ENCODE data around the gene TMEM132C. TPM values are rescaled to one million over a fixed set of nuclear protein-coding genes. Genes with fewer than 3 reads are reported as not detected.

TMEM132C gene
- total RNA-seq, 6 experiments from 2014 or later, result not detected

GRCh38 chr12:128724468-128725046 is 457.6 kb downstream of the TMEM132C start:
- Mint-ChIP-seq H3K4me3 (no peak overlapping the region), H3K27me3 (ENCODE audit: insufficient read depth) (no peaks in the 10 kb centered on the region; the same call in none of the 2 replicates), H3K27ac (no peak overlapping the region), H3K36me3 (ENCODE audit: low read depth) (no peaks in the 10 kb centered on the region), H3K9me3 (peaks cover 49% of the 10 kb centered on the region), H3K4me1 (ENCODE audit: low read depth) (no peaks in the 10 kb centered on the region)
- TF ChIP-seq CTCF (IDR thresholded peaks at IDR 0.05), result no peak
- DNase-seq, result no peak

- no peaks in the 10 kb centered on the region; the same call in 1 of the 2 replicates for H3K27me3 Mint-ChIP-seq (ENCODE audit: insufficient read depth)
- H3K9me3 Mint-ChIP-seq, result peaks cover 48% of the 10 kb centered on the region
These were observed 459.9 kb downstream of the TMEM132C start for GRCh38 chr12:128726886-128727285.

GRCh38 chr12:128727461-128727860 is 460.5 kb downstream of the TMEM132C start:
- TF ChIP-seq CTCF (IDR thresholded peaks at IDR 0.05), result no peak
- no peaks in the 10 kb centered on the region; the same call in 1 of the 2 replicates for H3K27me3 Mint-ChIP-seq (ENCODE audit: insufficient read depth)
- peaks cover 48% of the 10 kb centered on the region for H3K9me3 Mint-ChIP-seq
- no peaks in the 10 kb centered on the region for H3K36me3 Mint-ChIP-seq (ENCODE audit: low read depth)
- no peak overlapping the region for H3K4me3 Mint-ChIP-seq
- H3K4me1 Mint-ChIP-seq (ENCODE audit: low read depth), result no peaks in the 10 kb centered on the region
- no peak for DNase-seq
- no peak overlapping the region for H3K27ac Mint-ChIP-seq

More at GRCh38 chr12:128726886-128727285, 459.9 kb downstream of the TMEM132C start:
- H3K4me3 Mint-ChIP-seq, result no peak overlapping the region
- no peak for TF ChIP-seq CTCF (IDR thresholded peaks at IDR 0.05)
- H3K36me3 Mint-ChIP-seq (ENCODE audit: low read depth), result no peaks in the 10 kb centered on the region
- no peak for DNase-seq
- H3K4me1 Mint-ChIP-seq (ENCODE audit: low read depth), result no peaks in the 10 kb centered on the region
- H3K27ac Mint-ChIP-seq, result no peak overlapping the region

- Mint-ChIP-seq H3K27ac (no peak overlapping the region), H3K36me3 (ENCODE audit: low read depth) (no peaks in the 10 kb centered on the region), H3K9me3 (peaks cover 48% of the 10 kb centered on the region), H3K4me3 (no peak overlapping the region), H3K27me3 (ENCODE audit: insufficient read depth) (no peaks in the 10 kb centered on the region; the same call in 1 of the 2 replicates), H3K4me1 (ENCODE audit: low read depth) (no peaks in the 10 kb centered on the region)
- no peak for TF ChIP-seq CTCF (IDR thresholded peaks at IDR 0.05)
- no peak for DNase-seq
These were observed 461.0 kb downstream of the TMEM132C start for GRCh38 chr12:128727999-128728398.

GRCh38 chr12:128729628-128730121 is 462.7 kb downstream of the TMEM132C start:
- no peak overlapping the region for H3K4me3 Mint-ChIP-seq
- DNase-seq, result no peak
- no peak overlapping the region for H3K27ac Mint-ChIP-seq
- no peaks in the 10 kb centered on the region for H3K4me1 Mint-ChIP-seq (ENCODE audit: low read depth)
- no peaks in the 10 kb centered on the region; the same call in 1 of the 2 replicates for H3K27me3 Mint-ChIP-seq (ENCODE audit: insufficient read depth)
- H3K36me3 Mint-ChIP-seq (ENCODE audit: low read depth), result no peaks in the 10 kb centered on the region
- TF ChIP-seq CTCF (IDR thresholded peaks at IDR 0.05), result no peak
- H3K9me3 Mint-ChIP-seq, result peaks cover 54% of the 10 kb centered on the region

Measured in HFFc6 (cell line).